GM12878 (cell line): Measurements from ENCODE around the gene CFAP45. TPM values are rescaled to one million over a fixed set of nuclear protein-coding genes. Genes with fewer than 3 reads are reported as not detected.

ENCODE experiments used
- ATAC-seq: fragments of 200-7000 bp; cut with Tn5 transposase; 3 replicates; pipeline ENCODE4 v1.9.1; 2020; ENCODE audit warnings: mild to moderate bottlenecking, moderate library complexity
- BruUV-seq: library from RNA; stranded (reverse); fragments of 400-500 nt; replicated peaks from 2 replicates; lab custom pipeline; 2021; lab: Mats Ljungman, UMichigan
- CTCF ChIA-PET: fragments of 300-600 bp; sonication (Branson Sonifier 250); formaldehyde crosslinking; extraction: SDS; loops from one replicate; lab custom pipeline; 2021; ENCODE audit warnings: inconsistent platforms; lab: Yijun Ruan, JAX
- POLR2A ChIA-PET: fragments of 350-600 bp; formaldehyde crosslinking; extraction: SDS; loops from one replicate; lab custom pipeline; 2021; ENCODE audit warnings: inconsistent platforms; lab: Charles Lee
- RAD21 ChIA-PET: fragments of 300-600 bp; sonication (Branson Sonifier 250); formaldehyde crosslinking; loops from one replicate; lab custom pipeline; 2023; ENCODE audit warnings: antibody characterized with exemption; ENCODE audit not compliant: unreplicated experiment; lab: Charles Lee
- SMC1A ChIA-PET: fragments of 300-600 bp; sonication (Branson Sonifier 250); formaldehyde crosslinking; loops from one replicate; lab custom pipeline; 2023; ENCODE audit not compliant: unreplicated experiment, uncharacterized antibody; lab: Charles Lee
- DNase-seq: peaks from one replicate; pipeline ENCODE4 v3.0.0-alpha.2; 2011; ENCODE audit warnings: low read depth, low spot score
- FAIRE-seq: peaks from 3 replicates; lab custom pipeline; 2011; peaks lifted over from hg19 to GRCh38; lab: Jason Lieb, UNC
- H2AFZ ChIP-seq: 2 replicates; pipeline ENCODE4 v1.6.0; 2011; ENCODE audit warnings: low read depth, low read length, control low read depth; ENCODE audit not compliant: control insufficient read depth
- H3K27ac ChIP-seq: 2 replicates; pipeline ENCODE4 v1.5.1; 2011; ENCODE audit warnings: control low read depth; ENCODE audit not compliant: control insufficient read depth, insufficient read depth
- H3K27me3 ChIP-seq, 2 experiments: replicated peaks in 1 of 2; 2 replicates each; pipeline versions ENCODE4 v1.6.0 to v1.6.1; 2011; ENCODE audit warnings: low read length in 1 of 2; ENCODE audit not compliant: control insufficient read depth in 2 of 2, insufficient read depth in 2 of 2
- H3K36me3 ChIP-seq, 2 experiments: 2 replicates each; pipeline ENCODE4 v1.5.1; 2011; ENCODE audit warnings: low read length in 1 of 2; ENCODE audit not compliant: control insufficient read depth in 2 of 2, insufficient read depth in 2 of 2
- H3K4me1 ChIP-seq: 2 replicates; pipeline ENCODE4 v1.6.1; 2011; ENCODE audit warnings: mild to moderate bottlenecking, low read length, moderate library complexity, mixed read lengths; ENCODE audit not compliant: control insufficient read depth, insufficient read depth
- H3K4me2 ChIP-seq: 2 replicates; pipeline ENCODE4 v1.6.0; 2011; ENCODE audit warnings: control low read depth; ENCODE audit not compliant: control insufficient read depth, insufficient read depth
- H3K4me3 ChIP-seq: fragments of 200-600 bp; sonication (generic); 2 replicates; pipeline ENCODE4 v1.5.1; 2016
- H3K79me2 ChIP-seq: 2 replicates; pipeline ENCODE4 v1.6.0; 2011; ENCODE audit warnings: low read length; ENCODE audit not compliant: control insufficient read depth, insufficient read depth
- H3K9ac ChIP-seq: 2 replicates; pipeline ENCODE4 v1.8.0; 2011; ENCODE audit warnings: low read length, control low read depth, mixed read lengths; ENCODE audit not compliant: control insufficient read depth, insufficient read depth
- H3K9me3 ChIP-seq: replicated peaks from 3 replicates; pipeline ENCODE4 v1.5.1; 2011; ENCODE audit warnings: mild to moderate bottlenecking, low read length; ENCODE audit not compliant: control insufficient read depth, insufficient read depth
- H4K20me1 ChIP-seq: 2 replicates; pipeline ENCODE4 v1.6.0; 2011; ENCODE audit not compliant: control insufficient read depth, insufficient read depth
- FOS ChIP-seq: IDR thresholded peaks from 3 replicates; pipeline ENCODE4 v1.6.1; 2011; ENCODE audit warnings: borderline replicate concordance; ENCODE audit not compliant: insufficient read length; ENCODE audit errors: extremely low read depth
- IKZF2 ChIP-seq, 2 experiments: fragments of 450-650 bp; IDR thresholded peaks; 2 replicates each; pipeline ENCODE4 v1.6.1; 2017; ENCODE audit warnings: mild to moderate bottlenecking in 2 of 2, moderate library complexity in 2 of 2
- IRF5 ChIP-seq: fragments of 450-650 bp; IDR thresholded peaks from 2 replicates; pipeline ENCODE4 v1.6.1; 2017; ENCODE audit warnings: borderline replicate concordance
- MTA2 ChIP-seq: fragments of 450-650 bp; IDR thresholded peaks from 2 replicates; pipeline ENCODE4 v1.6.1; 2016; ENCODE audit warnings: low read depth, mild to moderate bottlenecking, moderate library complexity
- MXI1 ChIP-seq: fragments of 150-350 bp; IDR thresholded peaks from 2 replicates; pipeline ENCODE4 v1.6.1; 2011; ENCODE audit warnings: low read depth, mild to moderate bottlenecking, inconsistent platforms, low read length, improper control_type of control experiment
- PML ChIP-seq: IDR thresholded peaks from 2 replicates; pipeline ENCODE4 v1.6.1; 2012; ENCODE audit warnings: low read length, inconsistent platforms
- SIN3A ChIP-seq: IDR thresholded peaks from 2 replicates; pipeline ENCODE4 v1.6.1; 2012; ENCODE audit warnings: low read depth, low read length, improper control_type of control experiment
- SMAD1 ChIP-seq: fragments of 450-650 bp; IDR thresholded peaks from 2 replicates; pipeline ENCODE4 v1.6.1; 2018; ENCODE audit warnings: mild to moderate bottlenecking, low read depth; ENCODE audit not compliant: partially characterized antibody
- SMARCA5 ChIP-seq: fragments of 450-650 bp; IDR thresholded peaks from 2 replicates; pipeline ENCODE4 v1.6.1; 2017; ENCODE audit warnings: mild to moderate bottlenecking
- ZNF217 ChIP-seq: fragments of 450-650 bp; IDR thresholded peaks from 2 replicates; pipeline ENCODE4 v1.6.1; 2017; ENCODE audit warnings: antibody characterized with exemption, mild to moderate bottlenecking
- WGBS: methylation state at CpG from one replicate; pipeline ENCODE4 v1.1.6; 2016; ENCODE audit warnings: low lambda C conversion rate; ENCODE audit not compliant: insufficient replicate concordance, insufficient coverage; ENCODE audit errors: missing lambda C conversion rate; 5-methylcytosine and 5-hydroxymethylcytosine counted together
- in situ Hi-C: fragments of 300-500 bp; cut with MboI; formaldehyde crosslinking; loops from 9 replicates; pipeline ENCODE4 v1.14.3; 2018; ENCODE audit warnings: mixed read lengths
- intact Hi-C: fragments of 100-400 bp; cut with micrococcal nuclease; formaldehyde crosslinking; loops from one replicate; pipeline ENCODE4 v1.14.2; 2022; ENCODE audit not compliant: unreplicated experiment
- polyA plus RNA-seq, 11 experiments: library from polyadenylated mRNA; depleted of rRNA in 4 of 11; unstranded in 6 of 11; stranded (reverse) in 5 of 11; fragments of >200 nt; fragmentation: Nextera tagmentation in 4 of 11; fragmentation: Illumina TruSeq in 1 of 11; extraction: Ambion mirVana in 4 of 11; extraction: Trizol in 1 of 11; gene quantifications; 1 replicate in 1 of 11; 2 replicates in 10 of 11; pipeline versions ENCODE4 v1.2.1 to v1.2.3, GENCODE V29; 2011 to 2016; ENCODE audit warnings: inconsistent platforms in 2 of 11, missing spikeins in 2 of 11, low read depth in 1 of 11
- total RNA-seq, 4 experiments: library from RNA; depleted of rRNA in 3 of 4; stranded (reverse); fragments of >200 nt in 3 of 4; fragmentation: Illumina TruSeq in 1 of 4; extraction: Trizol in 1 of 4; gene quantifications; 2 replicates each; pipeline versions ENCODE4 v1.2.1 to v1.2.3, GENCODE V29; 2013 to 2021
- TF ChIP-seq, protein P1 (sequence below): fragments of 450-650 bp; formaldehyde crosslinking; IDR thresholded peaks from 2 replicates; pipeline ENCODE4 v1.4.0; 2020; ENCODE audit warnings: mild to moderate bottlenecking, moderate library complexity
- TF ChIP-seq, protein P2 (sequence below): IDR thresholded peaks from 2 replicates; pipeline ENCODE4 v1.6.1; 2012; ENCODE audit warnings: low read depth, low read length, improper control_type of control experiment
- TF ChIP-seq, protein P3 (sequence below): fragments of 450-650 bp; conservative IDR thresholded peaks from 2 replicates; pipeline ENCODE4 v1.6.1; 2017; ENCODE audit warnings: mild to moderate bottlenecking, moderate library complexity
- TF ChIP-seq, protein P4 (sequence below): fragments of 450-650 bp; IDR thresholded peaks from 2 replicates; pipeline ENCODE4 v1.6.1; 2017; ENCODE audit warnings: low read depth, mild to moderate bottlenecking, moderate library complexity

Gene CFAP45
- total and polyA plus RNA-seq, 10 of the 15 experiments (the other 5 are each of a cell fraction or from before 2014, with no cell fraction given): 0.43 to 0.91 (median 0.67) TPM

DNA sequence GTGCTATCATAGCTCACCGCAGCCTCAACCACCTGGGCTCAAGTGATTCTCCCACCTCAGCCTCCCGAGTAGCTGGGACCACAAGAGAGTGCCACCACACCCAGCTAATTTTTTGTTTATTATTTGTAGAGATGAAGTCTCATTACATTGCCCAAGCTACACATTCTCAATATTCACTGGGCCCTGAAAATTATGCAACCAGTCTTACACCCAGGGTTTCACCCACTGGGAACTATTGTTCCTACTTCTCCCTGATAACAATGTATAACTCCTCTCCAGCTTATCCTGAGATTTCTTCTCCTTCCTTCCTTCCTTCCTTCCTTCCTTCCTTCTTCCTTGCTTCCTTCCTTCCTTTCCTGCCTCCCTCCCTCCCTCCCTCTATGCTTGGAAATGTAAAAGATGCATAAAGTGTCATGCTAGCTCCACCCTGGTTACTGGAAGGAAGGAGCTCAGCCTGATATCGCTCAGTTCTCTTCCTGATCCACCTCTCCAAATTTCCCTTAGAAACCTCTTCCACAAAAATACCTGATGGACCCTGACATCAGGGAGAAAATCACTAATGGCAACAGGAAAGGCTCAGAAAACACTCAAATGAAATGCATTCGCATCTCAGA is 26.3 kb downstream of the CFAP45 start:
- POLR2A ChIA-PET: no interaction called here
- Histone ChIP-seq H2AFZ (no peak overlapping the region), H3K79me2 (no peaks in the 10 kb centered on the region), H3K9me3 (no peaks in the 10 kb centered on the region), H4K20me1 (no peaks in the 10 kb centered on the region), H3K27me3 (no peaks in the 10 kb centered on the region; a peak in 1 of 4 replicates), H3K27ac (no peak overlapping the region), H3K9ac (no peak overlapping the region), H3K4me2 (no peak overlapping the region), H3K4me3 (no peak overlapping the region), H3K4me1 (no peaks in the 10 kb centered on the region), H3K36me3 (no peaks in the 10 kb centered on the region)
- intact Hi-C loops (no loop called here), in situ Hi-C loops (no loop called here)
- WGBS: 48% methylated on average over 4 of the region's 4 CpGs
- FAIRE-seq (no peak), DNase-seq (no peak), ATAC-seq (no peak)
- RAD21 ChIA-PET: interaction anchor here (0.5 to 0.9 kb wide), 2 partner anchors 19 to 133 kb away, joined by 3 to 4 read pairs; no protein-coding TSS in a partner anchor
- CTCF ChIA-PET: interaction anchor here (0.6 to 1.8 kb wide), 3 partner anchors 17 to 75 kb away, joined by 3 to 6 read pairs (median 4); no protein-coding TSS in a partner anchor
- BruUV-seq: no TSS peak
- SMC1A ChIA-PET: interaction anchor here (1.2 to 1.3 kb wide), 2 partner anchors 21 to 75 kb away, joined by 3 to 4 read pairs; no protein-coding TSS in a partner anchor
- TF ChIP-seq IRF5: no peak
- TF ChIP-seq MXI1: no peak
- no peak for TF ChIP-seq IKZF2 (IDR thresholded peaks at IDR 0.05)
- TF ChIP-seq MTA2: no peak
- TF ChIP-seq, protein P1, sequence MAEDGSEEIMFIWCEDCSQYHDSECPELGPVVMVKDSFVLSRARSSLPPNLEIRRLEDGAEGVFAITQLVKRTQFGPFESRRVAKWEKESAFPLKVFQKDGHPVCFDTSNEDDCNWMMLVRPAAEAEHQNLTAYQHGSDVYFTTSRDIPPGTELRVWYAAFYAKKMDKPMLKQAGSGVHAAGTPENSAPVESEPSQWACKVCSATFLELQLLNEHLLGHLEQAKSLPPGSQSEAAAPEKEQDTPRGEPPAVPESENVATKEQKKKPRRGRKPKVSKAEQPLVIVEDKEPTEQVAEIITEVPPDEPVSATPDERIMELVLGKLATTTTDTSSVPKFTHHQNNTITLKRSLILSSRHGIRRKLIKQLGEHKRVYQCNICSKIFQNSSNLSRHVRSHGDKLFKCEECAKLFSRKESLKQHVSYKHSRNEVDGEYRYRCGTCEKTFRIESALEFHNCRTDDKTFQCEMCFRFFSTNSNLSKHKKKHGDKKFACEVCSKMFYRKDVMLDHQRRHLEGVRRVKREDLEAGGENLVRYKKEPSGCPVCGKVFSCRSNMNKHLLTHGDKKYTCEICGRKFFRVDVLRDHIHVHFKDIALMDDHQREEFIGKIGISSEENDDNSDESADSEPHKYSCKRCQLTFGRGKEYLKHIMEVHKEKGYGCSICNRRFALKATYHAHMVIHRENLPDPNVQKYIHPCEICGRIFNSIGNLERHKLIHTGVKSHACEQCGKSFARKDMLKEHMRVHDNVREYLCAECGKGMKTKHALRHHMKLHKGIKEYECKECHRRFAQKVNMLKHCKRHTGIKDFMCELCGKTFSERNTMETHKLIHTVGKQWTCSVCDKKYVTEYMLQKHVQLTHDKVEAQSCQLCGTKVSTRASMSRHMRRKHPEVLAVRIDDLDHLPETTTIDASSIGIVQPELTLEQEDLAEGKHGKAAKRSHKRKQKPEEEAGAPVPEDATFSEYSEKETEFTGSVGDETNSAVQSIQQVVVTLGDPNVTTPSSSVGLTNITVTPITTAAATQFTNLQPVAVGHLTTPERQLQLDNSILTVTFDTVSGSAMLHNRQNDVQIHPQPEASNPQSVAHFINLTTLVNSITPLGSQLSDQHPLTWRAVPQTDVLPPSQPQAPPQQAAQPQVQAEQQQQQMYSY (CRISPR knock-in tag): no peak
- TF ChIP-seq, protein P2, sequence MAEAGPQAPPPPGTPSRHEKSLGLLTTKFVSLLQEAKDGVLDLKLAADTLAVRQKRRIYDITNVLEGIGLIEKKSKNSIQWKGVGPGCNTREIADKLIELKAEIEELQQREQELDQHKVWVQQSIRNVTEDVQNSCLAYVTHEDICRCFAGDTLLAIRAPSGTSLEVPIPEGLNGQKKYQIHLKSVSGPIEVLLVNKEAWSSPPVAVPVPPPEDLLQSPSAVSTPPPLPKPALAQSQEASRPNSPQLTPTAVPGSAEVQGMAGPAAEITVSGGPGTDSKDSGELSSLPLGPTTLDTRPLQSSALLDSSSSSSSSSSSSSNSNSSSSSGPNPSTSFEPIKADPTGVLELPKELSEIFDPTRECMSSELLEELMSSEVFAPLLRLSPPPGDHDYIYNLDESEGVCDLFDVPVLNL: no peak
- TF ChIP-seq SMARCA5: no peak
- no peak for TF ChIP-seq FOS
- TF ChIP-seq, protein P3, sequence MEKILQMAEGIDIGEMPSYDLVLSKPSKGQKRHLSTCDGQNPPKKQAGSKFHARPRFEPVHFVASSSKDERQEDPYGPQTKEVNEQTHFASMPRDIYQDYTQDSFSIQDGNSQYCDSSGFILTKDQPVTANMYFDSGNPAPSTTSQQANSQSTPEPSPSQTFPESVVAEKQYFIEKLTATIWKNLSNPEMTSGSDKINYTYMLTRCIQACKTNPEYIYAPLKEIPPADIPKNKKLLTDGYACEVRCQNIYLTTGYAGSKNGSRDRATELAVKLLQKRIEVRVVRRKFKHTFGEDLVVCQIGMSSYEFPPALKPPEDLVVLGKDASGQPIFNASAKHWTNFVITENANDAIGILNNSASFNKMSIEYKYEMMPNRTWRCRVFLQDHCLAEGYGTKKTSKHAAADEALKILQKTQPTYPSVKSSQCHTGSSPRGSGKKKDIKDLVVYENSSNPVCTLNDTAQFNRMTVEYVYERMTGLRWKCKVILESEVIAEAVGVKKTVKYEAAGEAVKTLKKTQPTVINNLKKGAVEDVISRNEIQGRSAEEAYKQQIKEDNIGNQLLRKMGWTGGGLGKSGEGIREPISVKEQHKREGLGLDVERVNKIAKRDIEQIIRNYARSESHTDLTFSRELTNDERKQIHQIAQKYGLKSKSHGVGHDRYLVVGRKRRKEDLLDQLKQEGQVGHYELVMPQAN: no peak
- no peak for TF ChIP-seq SIN3A
- TF ChIP-seq PML: no peak
- no peak for TF ChIP-seq ZNF217
- TF ChIP-seq SMAD1: no peak
- TF ChIP-seq, protein P4, sequence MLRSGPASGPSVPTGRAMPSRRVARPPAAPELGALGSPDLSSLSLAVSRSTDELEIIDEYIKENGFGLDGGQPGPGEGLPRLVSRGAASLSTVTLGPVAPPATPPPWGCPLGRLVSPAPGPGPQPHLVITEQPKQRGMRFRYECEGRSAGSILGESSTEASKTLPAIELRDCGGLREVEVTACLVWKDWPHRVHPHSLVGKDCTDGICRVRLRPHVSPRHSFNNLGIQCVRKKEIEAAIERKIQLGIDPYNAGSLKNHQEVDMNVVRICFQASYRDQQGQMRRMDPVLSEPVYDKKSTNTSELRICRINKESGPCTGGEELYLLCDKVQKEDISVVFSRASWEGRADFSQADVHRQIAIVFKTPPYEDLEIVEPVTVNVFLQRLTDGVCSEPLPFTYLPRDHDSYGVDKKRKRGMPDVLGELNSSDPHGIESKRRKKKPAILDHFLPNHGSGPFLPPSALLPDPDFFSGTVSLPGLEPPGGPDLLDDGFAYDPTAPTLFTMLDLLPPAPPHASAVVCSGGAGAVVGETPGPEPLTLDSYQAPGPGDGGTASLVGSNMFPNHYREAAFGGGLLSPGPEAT: no peak
